ENCODE data around the gene MACROD2.

Gene MACROD2

GRCh38 chr20:14826543-14827313, 831.4 kb downstream of the MACROD2 start:
- no peaks in the 10 kb centered on the region for H3K4me1 ChIP-seq (ENCODE audit: control insufficient read depth, insufficient read depth, low read length)
- ChIA-PET POLR2A (no interaction called here), CTCF (interaction anchor here (1.0 kb wide), 1 partner anchor 9 kb away, joined by 3 read pairs; no protein-coding TSS in a partner anchor)
- TF ChIP-seq ZNF426 (tag by site-specific recombination; IDR thresholded peaks at IDR 0.05): no peak
- no peak for TF ChIP-seq ZNF2 (tag by site-specific recombination; IDR thresholded peaks at IDR 0.05)
- TF ChIP-seq, protein P1, sequence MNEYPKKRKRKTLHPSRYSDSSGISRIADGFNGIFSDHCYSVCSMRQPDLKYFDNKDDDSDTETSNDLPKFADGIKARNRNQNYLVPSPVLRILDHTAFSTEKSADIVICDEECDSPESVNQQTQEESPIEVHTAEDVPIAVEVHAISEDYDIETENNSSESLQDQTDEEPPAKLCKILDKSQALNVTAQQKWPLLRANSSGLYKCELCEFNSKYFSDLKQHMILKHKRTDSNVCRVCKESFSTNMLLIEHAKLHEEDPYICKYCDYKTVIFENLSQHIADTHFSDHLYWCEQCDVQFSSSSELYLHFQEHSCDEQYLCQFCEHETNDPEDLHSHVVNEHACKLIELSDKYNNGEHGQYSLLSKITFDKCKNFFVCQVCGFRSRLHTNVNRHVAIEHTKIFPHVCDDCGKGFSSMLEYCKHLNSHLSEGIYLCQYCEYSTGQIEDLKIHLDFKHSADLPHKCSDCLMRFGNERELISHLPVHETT (tag by site-specific recombination; IDR thresholded peaks at IDR 0.05): no peak
- H3K4me3 ChIP-seq (ENCODE audit: low read depth, low read length): no peak overlapping the region
- no peaks in the 10 kb centered on the region for H3K36me3 ChIP-seq (ENCODE audit: control insufficient read depth in 2 of 2, insufficient read depth in 1 of 2, low read length in 2 of 2)
- H3K9me3 ChIP-seq (ENCODE audit: control insufficient read depth, insufficient read depth, low read depth, low read length): no peaks in the 10 kb centered on the region
- H3K27ac ChIP-seq (ENCODE audit: extremely low read depth, low read depth, low read length): no peak overlapping the region

GRCh38 chr20:14828459-14828858, 833.1 kb downstream of the MACROD2 start:
- no peak overlapping the region for H3K4me3 ChIP-seq (ENCODE audit: low read depth, low read length)
- POLR2A ChIA-PET: no interaction called here
- no peak for TF ChIP-seq REPIN1 (tag by site-specific recombination; IDR thresholded peaks at IDR 0.05; ENCODE audit: low read depth)
- TF ChIP-seq ZNF266 (tag by site-specific recombination; IDR thresholded peaks at IDR 0.05; ENCODE audit: low read depth): no peak
- TF ChIP-seq TCF7L2 (IDR thresholded peaks at IDR 0.05; ENCODE audit: borderline replicate concordance, low read depth, low read length): no peak
- no peak for TF ChIP-seq ZNF501 (tag by site-specific recombination; IDR thresholded peaks at IDR 0.05)
- TF ChIP-seq SALL2 (tag by site-specific recombination; IDR thresholded peaks at IDR 0.05; ENCODE audit: borderline replicate concordance): no peak
- no peak for TF ChIP-seq ZNF350 (tag by site-specific recombination; IDR thresholded peaks at IDR 0.05)
- TF ChIP-seq, protein P2, sequence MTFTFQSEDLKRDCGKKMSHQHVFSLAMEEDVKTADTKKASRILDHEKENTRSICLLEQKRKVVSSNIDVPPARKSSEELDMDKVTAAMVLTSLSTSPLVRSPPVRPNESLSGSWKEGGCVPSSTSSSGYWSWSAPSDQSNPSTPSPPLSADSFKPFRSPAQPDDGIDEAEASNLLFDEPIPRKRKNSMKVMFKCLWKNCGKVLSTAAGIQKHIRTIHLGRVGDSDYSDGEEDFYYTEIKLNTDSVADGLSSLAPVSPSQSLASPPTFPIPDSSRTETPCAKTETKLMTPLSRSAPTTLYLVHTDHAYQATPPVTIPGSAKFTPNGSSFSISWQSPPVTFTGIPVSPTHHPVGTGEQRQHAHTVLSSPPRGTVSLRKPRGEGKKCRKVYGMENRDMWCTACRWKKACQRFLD (tag by site-specific recombination; IDR thresholded peaks at IDR 0.05): no peak
- no peak for TF ChIP-seq ZNF776 (tag by site-specific recombination; IDR thresholded peaks at IDR 0.05; ENCODE audit: borderline replicate concordance)
- no peaks in the 10 kb centered on the region for H3K4me1 ChIP-seq (ENCODE audit: control insufficient read depth, insufficient read depth, low read length)
- no peak overlapping the region for H3K27ac ChIP-seq (ENCODE audit: extremely low read depth, low read depth, low read length)
- no peaks in the 10 kb centered on the region for H3K36me3 ChIP-seq (ENCODE audit: control insufficient read depth in 2 of 2, insufficient read depth in 1 of 2, low read length in 2 of 2)
- CTCF ChIA-PET: no interaction called here
- no peaks in the 10 kb centered on the region for H3K9me3 ChIP-seq (ENCODE audit: control insufficient read depth, insufficient read depth, low read depth, low read length)

- TF ChIP-seq ZNF701 (tag by site-specific recombination; IDR thresholded peaks at IDR 0.05) (no peak), ZNF311 (tag by site-specific recombination; IDR thresholded peaks at IDR 0.05; ENCODE audit: borderline replicate concordance) (no peak), GLI4 (tag by site-specific recombination; IDR thresholded peaks at IDR 0.05) (no peak)
- H3K27ac ChIP-seq (ENCODE audit: extremely low read depth, low read depth, low read length): no peak overlapping the region
- H3K9me3 ChIP-seq (ENCODE audit: control insufficient read depth, insufficient read depth, low read depth, low read length): no peaks in the 10 kb centered on the region
- CTCF ChIA-PET: no interaction called here
- POLR2A ChIA-PET: no interaction called here
- H3K4me3 ChIP-seq (ENCODE audit: low read depth, low read length): no peak overlapping the region
- H3K4me1 ChIP-seq (ENCODE audit: control insufficient read depth, insufficient read depth, low read length): no peaks in the 10 kb centered on the region
- no peaks in the 10 kb centered on the region for H3K36me3 ChIP-seq (ENCODE audit: control insufficient read depth in 2 of 2, insufficient read depth in 1 of 2, low read length in 2 of 2)
These were observed 834.6 kb downstream of the MACROD2 start for GRCh38 chr20:14829906-14830305.

DNA sequence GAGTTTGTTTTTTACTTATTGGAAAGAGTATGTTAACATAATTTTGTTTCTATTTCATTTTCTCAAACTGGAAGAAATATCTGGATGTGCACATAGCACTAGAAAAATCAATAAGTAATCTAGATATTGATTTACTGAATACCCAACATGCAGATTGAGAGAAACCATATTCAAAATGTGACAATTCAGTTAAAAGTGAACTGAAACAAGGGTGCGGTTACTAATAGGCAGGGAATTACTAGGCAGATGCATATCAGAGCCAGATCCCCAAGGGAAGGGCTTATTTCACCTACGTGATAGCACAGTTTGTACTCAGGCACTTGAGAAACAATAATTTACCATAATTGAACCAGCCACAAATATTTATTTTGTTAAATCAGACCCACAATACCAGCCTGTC, 835.1 kb downstream of the MACROD2 start:
- no peaks in the 10 kb centered on the region for H3K36me3 ChIP-seq (ENCODE audit: control insufficient read depth in 2 of 2, insufficient read depth in 1 of 2, low read length in 2 of 2)
- ChIA-PET POLR2A (no interaction called here), CTCF (no interaction called here)
- H3K4me1 ChIP-seq (ENCODE audit: control insufficient read depth, insufficient read depth, low read length): no peaks in the 10 kb centered on the region
- H3K27ac ChIP-seq (ENCODE audit: extremely low read depth, low read depth, low read length): no peak overlapping the region
- no peaks in the 10 kb centered on the region for H3K9me3 ChIP-seq (ENCODE audit: control insufficient read depth, insufficient read depth, low read depth, low read length)
- TF ChIP-seq GLIS2 (tag by site-specific recombination; IDR thresholded peaks at IDR 0.05): no peak
- TF ChIP-seq GLI2 (tag by site-specific recombination; IDR thresholded peaks at IDR 0.05; ENCODE audit: borderline replicate concordance, low read depth): no peak
- no peak for TF ChIP-seq IKZF3 (tag by site-specific recombination; IDR thresholded peaks at IDR 0.05)
- TF ChIP-seq ZNF600 (tag by site-specific recombination; IDR thresholded peaks at IDR 0.05): no peak
- no peak overlapping the region for H3K4me3 ChIP-seq (ENCODE audit: low read depth, low read length)
